ENCODE data around the gene UROS. TPM values are rescaled to one million over a fixed set of nuclear protein-coding genes. Genes with fewer than 3 reads are reported as not detected.

The UROS gene
- total RNA-seq, 1 experiment from 2014 or later = 48.7 TPM

- TF ChIP-seq, protein P1, sequence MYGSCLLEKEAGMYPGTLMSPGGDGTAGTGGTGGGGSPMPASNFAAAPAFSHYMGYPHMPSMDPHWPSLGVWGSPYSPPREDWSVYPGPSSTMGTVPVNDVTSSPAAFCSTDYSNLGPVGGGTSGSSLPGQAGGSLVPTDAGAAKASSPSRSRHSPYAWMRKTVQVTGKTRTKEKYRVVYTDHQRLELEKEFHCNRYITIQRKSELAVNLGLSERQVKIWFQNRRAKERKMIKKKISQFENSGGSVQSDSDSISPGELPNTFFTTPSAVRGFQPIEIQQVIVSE (CRISPR knock-in tag; IDR thresholded peaks at IDR 0.05; ENCODE audit: borderline replicate concordance) = no peak
- TF ChIP-seq, protein P2, sequence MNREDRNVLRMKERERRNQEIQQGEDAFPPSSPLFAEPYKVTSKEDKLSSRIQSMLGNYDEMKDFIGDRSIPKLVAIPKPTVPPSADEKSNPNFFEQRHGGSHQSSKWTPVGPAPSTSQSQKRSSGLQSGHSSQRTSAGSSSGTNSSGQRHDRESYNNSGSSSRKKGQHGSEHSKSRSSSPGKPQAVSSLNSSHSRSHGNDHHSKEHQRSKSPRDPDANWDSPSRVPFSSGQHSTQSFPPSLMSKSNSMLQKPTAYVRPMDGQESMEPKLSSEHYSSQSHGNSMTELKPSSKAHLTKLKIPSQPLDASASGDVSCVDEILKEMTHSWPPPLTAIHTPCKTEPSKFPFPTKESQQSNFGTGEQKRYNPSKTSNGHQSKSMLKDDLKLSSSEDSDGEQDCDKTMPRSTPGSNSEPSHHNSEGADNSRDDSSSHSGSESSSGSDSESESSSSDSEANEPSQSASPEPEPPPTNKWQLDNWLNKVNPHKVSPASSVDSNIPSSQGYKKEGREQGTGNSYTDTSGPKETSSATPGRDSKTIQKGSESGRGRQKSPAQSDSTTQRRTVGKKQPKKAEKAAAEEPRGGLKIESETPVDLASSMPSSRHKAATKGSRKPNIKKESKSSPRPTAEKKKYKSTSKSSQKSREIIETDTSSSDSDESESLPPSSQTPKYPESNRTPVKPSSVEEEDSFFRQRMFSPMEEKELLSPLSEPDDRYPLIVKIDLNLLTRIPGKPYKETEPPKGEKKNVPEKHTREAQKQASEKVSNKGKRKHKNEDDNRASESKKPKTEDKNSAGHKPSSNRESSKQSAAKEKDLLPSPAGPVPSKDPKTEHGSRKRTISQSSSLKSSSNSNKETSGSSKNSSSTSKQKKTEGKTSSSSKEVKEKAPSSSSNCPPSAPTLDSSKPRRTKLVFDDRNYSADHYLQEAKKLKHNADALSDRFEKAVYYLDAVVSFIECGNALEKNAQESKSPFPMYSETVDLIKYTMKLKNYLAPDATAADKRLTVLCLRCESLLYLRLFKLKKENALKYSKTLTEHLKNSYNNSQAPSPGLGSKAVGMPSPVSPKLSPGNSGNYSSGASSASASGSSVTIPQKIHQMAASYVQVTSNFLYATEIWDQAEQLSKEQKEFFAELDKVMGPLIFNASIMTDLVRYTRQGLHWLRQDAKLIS (CRISPR knock-in tag; IDR thresholded peaks at IDR 0.05; ENCODE audit: borderline replicate concordance) = no peak
Observed at GRCh38 chr10:125828311-125828710, 5.3 kb upstream of the UROS start (continued).

- DNase-seq (ENCODE audit: low spot score) = no peak
- Mint-ChIP-seq H3K27me3 (ENCODE audit: low read depth) (no peaks in the 10 kb centered on the region), H3K4me1 (no peaks in the 10 kb centered on the region; the same call in 1 of the 2 replicates), H3K9me3 (no peaks in the 10 kb centered on the region), H3K4me3 (no peak overlapping the region), H3K36me3 (peaks cover 62% of the 10 kb centered on the region), H3K27ac (no peak overlapping the region)
- no peak for ATAC-seq
- CTCF ChIA-PET = no interaction called here
- POLR2A ChIA-PET = no interaction called here
- TF ChIP-seq HMGXB4 (CRISPR knock-in tag; IDR thresholded peaks at IDR 0.05) (no peak), MLX (CRISPR knock-in tag; IDR thresholded peaks at IDR 0.05) (no peak), FOXP1 (CRISPR knock-in tag; IDR thresholded peaks at IDR 0.05; ENCODE audit: borderline replicate concordance) (no peak), ERG (CRISPR knock-in tag; IDR thresholded peaks at IDR 0.05) (no peak), ZNF317 (CRISPR knock-in tag; IDR thresholded peaks at IDR 0.05; ENCODE audit: borderline replicate concordance, low read depth) (no peak), ZNF396 (CRISPR knock-in tag; IDR thresholded peaks at IDR 0.05; ENCODE audit: borderline replicate concordance) (no peak), ZNF263 (CRISPR knock-in tag; IDR thresholded peaks at IDR 0.05; ENCODE audit: low read depth) (no peak), NFYB (CRISPR knock-in tag; conservative IDR thresholded peaks at IDR 0.05; ENCODE audit: low read depth) (no peak), CREB1 (CRISPR knock-in tag; IDR thresholded peaks at IDR 0.05) (no peak), ZNF121 (CRISPR knock-in tag; IDR thresholded peaks at IDR 0.05) (no peak)
- TF ChIP-seq, protein P3, sequence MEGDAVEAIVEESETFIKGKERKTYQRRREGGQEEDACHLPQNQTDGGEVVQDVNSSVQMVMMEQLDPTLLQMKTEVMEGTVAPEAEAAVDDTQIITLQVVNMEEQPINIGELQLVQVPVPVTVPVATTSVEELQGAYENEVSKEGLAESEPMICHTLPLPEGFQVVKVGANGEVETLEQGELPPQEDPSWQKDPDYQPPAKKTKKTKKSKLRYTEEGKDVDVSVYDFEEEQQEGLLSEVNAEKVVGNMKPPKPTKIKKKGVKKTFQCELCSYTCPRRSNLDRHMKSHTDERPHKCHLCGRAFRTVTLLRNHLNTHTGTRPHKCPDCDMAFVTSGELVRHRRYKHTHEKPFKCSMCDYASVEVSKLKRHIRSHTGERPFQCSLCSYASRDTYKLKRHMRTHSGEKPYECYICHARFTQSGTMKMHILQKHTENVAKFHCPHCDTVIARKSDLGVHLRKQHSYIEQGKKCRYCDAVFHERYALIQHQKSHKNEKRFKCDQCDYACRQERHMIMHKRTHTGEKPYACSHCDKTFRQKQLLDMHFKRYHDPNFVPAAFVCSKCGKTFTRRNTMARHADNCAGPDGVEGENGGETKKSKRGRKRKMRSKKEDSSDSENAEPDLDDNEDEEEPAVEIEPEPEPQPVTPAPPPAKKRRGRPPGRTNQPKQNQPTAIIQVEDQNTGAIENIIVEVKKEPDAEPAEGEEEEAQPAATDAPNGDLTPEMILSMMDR (IDR thresholded peaks at IDR 0.05) = no peak
- TF ChIP-seq, protein P4, sequence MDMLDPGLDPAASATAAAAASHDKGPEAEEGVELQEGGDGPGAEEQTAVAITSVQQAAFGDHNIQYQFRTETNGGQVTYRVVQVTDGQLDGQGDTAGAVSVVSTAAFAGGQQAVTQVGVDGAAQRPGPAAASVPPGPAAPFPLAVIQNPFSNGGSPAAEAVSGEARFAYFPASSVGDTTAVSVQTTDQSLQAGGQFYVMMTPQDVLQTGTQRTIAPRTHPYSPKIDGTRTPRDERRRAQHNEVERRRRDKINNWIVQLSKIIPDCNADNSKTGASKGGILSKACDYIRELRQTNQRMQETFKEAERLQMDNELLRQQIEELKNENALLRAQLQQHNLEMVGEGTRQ (CRISPR knock-in tag; IDR thresholded peaks at IDR 0.05) = no peak
- TF ChIP-seq, protein P5, sequence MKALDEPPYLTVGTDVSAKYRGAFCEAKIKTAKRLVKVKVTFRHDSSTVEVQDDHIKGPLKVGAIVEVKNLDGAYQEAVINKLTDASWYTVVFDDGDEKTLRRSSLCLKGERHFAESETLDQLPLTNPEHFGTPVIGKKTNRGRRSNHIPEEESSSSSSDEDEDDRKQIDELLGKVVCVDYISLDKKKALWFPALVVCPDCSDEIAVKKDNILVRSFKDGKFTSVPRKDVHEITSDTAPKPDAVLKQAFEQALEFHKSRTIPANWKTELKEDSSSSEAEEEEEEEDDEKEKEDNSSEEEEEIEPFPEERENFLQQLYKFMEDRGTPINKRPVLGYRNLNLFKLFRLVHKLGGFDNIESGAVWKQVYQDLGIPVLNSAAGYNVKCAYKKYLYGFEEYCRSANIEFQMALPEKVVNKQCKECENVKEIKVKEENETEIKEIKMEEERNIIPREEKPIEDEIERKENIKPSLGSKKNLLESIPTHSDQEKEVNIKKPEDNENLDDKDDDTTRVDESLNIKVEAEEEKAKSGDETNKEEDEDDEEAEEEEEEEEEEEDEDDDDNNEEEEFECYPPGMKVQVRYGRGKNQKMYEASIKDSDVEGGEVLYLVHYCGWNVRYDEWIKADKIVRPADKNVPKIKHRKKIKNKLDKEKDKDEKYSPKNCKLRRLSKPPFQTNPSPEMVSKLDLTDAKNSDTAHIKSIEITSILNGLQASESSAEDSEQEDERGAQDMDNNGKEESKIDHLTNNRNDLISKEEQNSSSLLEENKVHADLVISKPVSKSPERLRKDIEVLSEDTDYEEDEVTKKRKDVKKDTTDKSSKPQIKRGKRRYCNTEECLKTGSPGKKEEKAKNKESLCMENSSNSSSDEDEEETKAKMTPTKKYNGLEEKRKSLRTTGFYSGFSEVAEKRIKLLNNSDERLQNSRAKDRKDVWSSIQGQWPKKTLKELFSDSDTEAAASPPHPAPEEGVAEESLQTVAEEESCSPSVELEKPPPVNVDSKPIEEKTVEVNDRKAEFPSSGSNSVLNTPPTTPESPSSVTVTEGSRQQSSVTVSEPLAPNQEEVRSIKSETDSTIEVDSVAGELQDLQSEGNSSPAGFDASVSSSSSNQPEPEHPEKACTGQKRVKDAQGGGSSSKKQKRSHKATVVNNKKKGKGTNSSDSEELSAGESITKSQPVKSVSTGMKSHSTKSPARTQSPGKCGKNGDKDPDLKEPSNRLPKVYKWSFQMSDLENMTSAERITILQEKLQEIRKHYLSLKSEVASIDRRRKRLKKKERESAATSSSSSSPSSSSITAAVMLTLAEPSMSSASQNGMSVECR (CRISPR knock-in tag; IDR thresholded peaks at IDR 0.05; ENCODE audit: borderline replicate concordance) = no peak
- TF ChIP-seq, protein P6, sequence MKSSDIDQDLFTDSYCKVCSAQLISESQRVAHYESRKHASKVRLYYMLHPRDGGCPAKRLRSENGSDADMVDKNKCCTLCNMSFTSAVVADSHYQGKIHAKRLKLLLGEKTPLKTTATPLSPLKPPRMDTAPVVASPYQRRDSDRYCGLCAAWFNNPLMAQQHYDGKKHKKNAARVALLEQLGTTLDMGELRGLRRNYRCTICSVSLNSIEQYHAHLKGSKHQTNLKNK (CRISPR knock-in tag; IDR thresholded peaks at IDR 0.05) = no peak
Observed at GRCh38 chr10:125827133-125827532, 4.1 kb upstream of the UROS start.

Measured in WTC11 (cell line).